BJ (cell line): ENCODE results near the gene VEGFA. TPM values are rescaled to one million over a fixed set of nuclear protein-coding genes. Genes with fewer than 3 reads are reported as not detected.

Source experiments
- CTCF ChIA-PET: fragments of 350-600 bp; formaldehyde crosslinking; extraction: SDS; loops from one replicate; lab custom pipeline; 2021; ENCODE audit warnings: antibody characterized with exemption, inconsistent platforms; lab: Yijun Ruan, JAX
- POLR2A ChIA-PET: fragments of 300-600 bp; sonication (Branson Sonifier 250); formaldehyde crosslinking; extraction: SDS; loops from one replicate; lab custom pipeline; 2021; ENCODE audit warnings: antibody characterized with exemption; lab: Charles Lee
- DNase-seq: peaks from one replicate; pipeline ENCODE4 v3.0.0-alpha.2; 2011; ENCODE audit warnings: low read depth
- H3K27me3 ChIP-seq: 2 replicates; pipeline ENCODE4 v1.6.0; 2011; ENCODE audit warnings: low read length; ENCODE audit not compliant: control insufficient read depth, insufficient read depth
- H3K36me3 ChIP-seq: 2 replicates; pipeline ENCODE4 v1.5.1; 2011; ENCODE audit warnings: low read length; ENCODE audit not compliant: control insufficient read depth, insufficient read depth
- H3K4me3 ChIP-seq: 2 replicates; pipeline ENCODE4 v1.5.1; 2011; ENCODE audit warnings: low read depth, mild to moderate bottlenecking, control low read depth, low read length
- polyA plus RNA-seq: library from polyadenylated mRNA; depleted of rRNA; stranded (reverse); fragments of >200 nt; gene quantifications from 2 replicates; pipeline ENCODE4 v1.2.3, GENCODE V29; 2011
- TF ChIP-seq, protein P1 (sequence below): IDR thresholded peaks from 2 replicates; pipeline ENCODE4 v1.5.1; 2011; ENCODE audit warnings: low read depth, mild to moderate bottlenecking, control low read depth, inconsistent platforms, low read length, moderate library complexity; ENCODE audit not compliant: insufficient read depth

The VEGFA gene
- polyA plus RNA-seq, 1 experiment: 357 TPM

DNA sequence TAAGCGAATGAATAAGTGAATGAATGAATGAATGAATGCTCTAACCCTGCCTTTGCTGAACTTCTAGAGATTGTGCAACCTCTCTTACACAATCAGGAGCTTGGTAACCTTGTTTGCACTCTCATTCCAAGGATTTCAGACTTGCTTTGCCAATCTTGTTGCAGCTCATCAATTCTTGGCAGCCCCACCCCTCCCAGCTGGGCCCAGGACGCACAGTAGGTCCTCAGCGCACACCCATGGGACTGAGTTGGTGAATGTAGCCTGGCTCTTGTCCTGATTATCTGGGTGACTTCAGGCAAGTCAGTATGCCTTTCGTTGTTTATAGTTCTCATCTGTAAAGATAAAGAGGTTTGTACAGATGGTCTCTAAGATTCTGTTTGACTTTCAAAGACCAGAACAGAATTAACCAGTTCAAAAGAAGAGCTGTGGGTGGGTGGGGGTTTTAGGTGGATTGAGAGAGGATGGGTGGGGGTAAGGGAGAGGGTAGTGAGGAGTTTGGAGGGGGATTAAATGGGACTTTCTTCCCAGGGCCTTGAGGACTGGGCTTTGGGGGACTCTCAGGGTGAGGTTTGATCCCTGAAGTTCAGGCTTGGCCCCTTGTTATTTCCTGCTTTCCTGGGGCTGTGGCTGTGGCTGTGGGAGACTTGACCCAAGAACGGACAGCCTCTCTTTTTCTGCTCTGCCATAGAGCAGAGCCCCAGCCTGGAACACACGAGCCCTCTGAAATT, 33.2 kb downstream of the VEGFA start:
- TF ChIP-seq, protein P1, sequence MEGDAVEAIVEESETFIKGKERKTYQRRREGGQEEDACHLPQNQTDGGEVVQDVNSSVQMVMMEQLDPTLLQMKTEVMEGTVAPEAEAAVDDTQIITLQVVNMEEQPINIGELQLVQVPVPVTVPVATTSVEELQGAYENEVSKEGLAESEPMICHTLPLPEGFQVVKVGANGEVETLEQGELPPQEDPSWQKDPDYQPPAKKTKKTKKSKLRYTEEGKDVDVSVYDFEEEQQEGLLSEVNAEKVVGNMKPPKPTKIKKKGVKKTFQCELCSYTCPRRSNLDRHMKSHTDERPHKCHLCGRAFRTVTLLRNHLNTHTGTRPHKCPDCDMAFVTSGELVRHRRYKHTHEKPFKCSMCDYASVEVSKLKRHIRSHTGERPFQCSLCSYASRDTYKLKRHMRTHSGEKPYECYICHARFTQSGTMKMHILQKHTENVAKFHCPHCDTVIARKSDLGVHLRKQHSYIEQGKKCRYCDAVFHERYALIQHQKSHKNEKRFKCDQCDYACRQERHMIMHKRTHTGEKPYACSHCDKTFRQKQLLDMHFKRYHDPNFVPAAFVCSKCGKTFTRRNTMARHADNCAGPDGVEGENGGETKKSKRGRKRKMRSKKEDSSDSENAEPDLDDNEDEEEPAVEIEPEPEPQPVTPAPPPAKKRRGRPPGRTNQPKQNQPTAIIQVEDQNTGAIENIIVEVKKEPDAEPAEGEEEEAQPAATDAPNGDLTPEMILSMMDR: no peak
- no peaks in the 10 kb centered on the region for H3K36me3 ChIP-seq
- H3K4me3 ChIP-seq: no peak overlapping the region
- no peak for DNase-seq
- POLR2A ChIA-PET: interaction anchor here (0.6 to 1.0 kb wide), 2 partner anchors 17 to 409 kb away, joined by 3 to 4 read pairs; no protein-coding TSS in a partner anchor
- H3K27me3 ChIP-seq: no peaks in the 10 kb centered on the region; the same call in 1 of the 2 replicates
- CTCF ChIA-PET: interaction anchor here (2.6 kb wide), 1 partner anchor 29 kb away, joined by 12 read pairs; no protein-coding TSS in a partner anchor

DNA sequence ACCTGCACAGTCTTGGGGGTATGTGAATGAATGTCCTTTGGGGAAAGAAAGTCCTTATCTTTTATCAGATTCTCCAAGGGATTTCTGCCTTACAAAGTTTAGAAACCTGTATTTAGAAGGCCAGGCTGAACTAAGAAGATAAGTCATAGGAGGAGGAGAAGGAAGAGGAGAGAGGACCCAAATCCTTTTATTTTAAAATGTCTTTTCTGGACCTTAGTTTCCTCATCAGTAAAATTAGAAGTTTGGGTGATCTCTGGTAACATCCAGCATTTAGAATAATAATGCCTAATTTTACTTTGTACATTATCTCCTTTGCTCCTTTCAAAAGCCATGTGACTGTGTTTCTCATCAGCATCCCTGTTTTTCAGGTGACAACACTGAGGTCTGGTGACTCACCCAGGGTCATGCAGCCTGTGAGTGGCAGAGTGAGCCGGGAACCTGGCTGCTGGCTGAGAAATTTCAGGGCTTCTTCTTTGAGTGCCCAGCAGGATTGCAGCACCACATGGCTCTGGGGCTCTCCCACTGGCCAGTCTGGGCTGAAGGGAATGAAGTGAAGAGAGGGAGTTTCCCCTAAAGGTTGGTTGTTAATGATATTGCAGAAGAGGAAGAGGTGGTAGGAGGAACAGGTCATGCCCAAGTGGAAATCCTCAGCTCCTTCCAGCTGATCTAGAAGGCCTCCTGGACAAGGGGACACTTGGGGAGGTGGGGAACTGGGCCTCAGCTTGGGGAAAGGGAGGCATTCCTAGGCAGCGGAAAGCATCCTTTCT, 34.0 kb downstream of the VEGFA start:
- TF ChIP-seq, protein P1: no peak
- Histone ChIP-seq H3K27me3 (no peaks in the 10 kb centered on the region; the same call in 1 of the 2 replicates), H3K4me3 (no peak overlapping the region), H3K36me3 (no peaks in the 10 kb centered on the region)
- POLR2A ChIA-PET: no interaction called here
- CTCF ChIA-PET: interaction anchor here (2.6 kb wide), 1 partner anchor 29 kb away, joined by 12 read pairs; no protein-coding TSS in a partner anchor
- no peak for DNase-seq

DNA sequence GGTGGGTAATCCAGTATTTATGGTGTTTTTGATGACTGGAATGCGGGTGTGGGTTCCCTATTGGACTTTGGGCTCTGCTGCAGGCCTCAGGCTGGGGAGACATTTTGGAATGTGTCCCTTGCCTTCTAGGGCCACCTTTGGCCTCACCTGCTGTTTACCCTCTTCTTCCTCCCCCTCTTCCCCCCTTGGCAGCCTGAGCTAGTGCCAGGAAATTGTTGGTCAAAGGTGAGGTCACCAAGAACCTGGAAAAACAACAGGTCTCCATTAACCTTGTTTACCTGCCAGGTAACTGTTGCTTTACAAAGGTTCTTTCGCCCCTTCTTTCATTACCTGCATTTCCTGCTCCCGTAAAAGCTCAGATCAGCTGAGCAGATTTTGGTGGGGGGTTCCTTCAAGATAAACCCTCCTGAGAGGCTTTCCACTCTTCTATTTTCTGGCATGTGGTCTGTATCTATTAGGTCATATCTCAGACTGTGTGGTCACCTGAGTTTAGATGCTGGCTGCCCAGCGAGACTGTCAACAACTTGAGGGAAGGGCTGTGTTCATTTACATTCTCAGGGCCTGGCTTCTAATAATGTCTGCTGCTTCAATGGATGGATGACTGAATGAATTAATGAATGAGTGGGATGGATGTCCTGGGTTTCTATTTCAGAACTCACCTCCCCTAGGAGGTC, 34.7 kb downstream of the VEGFA start:
- POLR2A ChIA-PET: no interaction called here
- CTCF ChIA-PET: interaction anchor here (1.1 kb wide), 1 partner anchor 12 kb away, joined by 6 read pairs; no protein-coding TSS in a partner anchor

DNA sequence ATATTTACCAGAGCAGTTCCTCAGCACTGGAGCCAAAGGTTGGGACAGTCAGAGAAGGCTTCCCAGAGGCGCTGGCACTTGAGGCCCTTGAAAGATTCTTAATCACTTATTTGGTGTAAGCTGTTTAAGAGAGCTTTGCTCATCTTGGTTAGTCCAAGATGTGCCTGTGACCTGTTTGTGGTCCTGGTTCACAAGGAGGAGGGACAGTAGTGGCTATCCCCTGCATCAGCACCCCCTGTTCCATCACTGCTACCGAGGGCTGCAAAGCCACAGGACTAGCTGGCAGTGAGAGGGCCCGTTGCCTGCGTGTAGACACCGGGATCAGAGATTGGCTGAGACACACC, 35.7 kb downstream of the VEGFA start:
- no peaks in the 10 kb centered on the region; the same call in 1 of the 2 replicates for H3K27me3 ChIP-seq

More for the DNA sequence above, 34.7 kb downstream of the VEGFA start:
- Histone ChIP-seq H3K36me3 (no peaks in the 10 kb centered on the region), H3K27me3 (no peaks in the 10 kb centered on the region; the same call in 1 of the 2 replicates), H3K4me3 (no peak overlapping the region)
- no peak for DNase-seq
- TF ChIP-seq, protein P1: no peak

More for the DNA sequence above, 35.7 kb downstream of the VEGFA start:
- TF ChIP-seq, protein P1: no peak
- CTCF ChIA-PET: interaction anchor here (1.1 kb wide), 1 partner anchor 11 kb away, joined by 6 read pairs; no protein-coding TSS in a partner anchor
- POLR2A ChIA-PET: no interaction called here
- H3K36me3 ChIP-seq: no peaks in the 10 kb centered on the region
- no peak overlapping the region for H3K4me3 ChIP-seq
- DNase-seq: no peak
